Ovary (tissue), 3 donors: ENCODE measurements around the gene SIK3.

Experiments used
- POLR2A ChIP-seq: fragments of 450-650 bp; IDR thresholded peaks from one replicate; pipeline ENCODE4 v1.6.1; 2017; ENCODE audit warnings: antibody characterized with exemption, mild to moderate bottlenecking, moderate library complexity
- TF ChIP-seq, protein P1 (sequence below), 3 donors: fragments of 450-650 bp in 2 of 3; fragments of 200-600 bp in 1 of 3; IDR thresholded peaks; one replicate each; pipeline versions ENCODE4 v1.5.1 to v1.8.0; 2016 to 2022; ENCODE audit warnings: antibody characterized with exemption in 3 of 3, mild to moderate bottlenecking in 1 of 3
- donor health status: DM: no; HTN: no; CAD: no.

DNA sequence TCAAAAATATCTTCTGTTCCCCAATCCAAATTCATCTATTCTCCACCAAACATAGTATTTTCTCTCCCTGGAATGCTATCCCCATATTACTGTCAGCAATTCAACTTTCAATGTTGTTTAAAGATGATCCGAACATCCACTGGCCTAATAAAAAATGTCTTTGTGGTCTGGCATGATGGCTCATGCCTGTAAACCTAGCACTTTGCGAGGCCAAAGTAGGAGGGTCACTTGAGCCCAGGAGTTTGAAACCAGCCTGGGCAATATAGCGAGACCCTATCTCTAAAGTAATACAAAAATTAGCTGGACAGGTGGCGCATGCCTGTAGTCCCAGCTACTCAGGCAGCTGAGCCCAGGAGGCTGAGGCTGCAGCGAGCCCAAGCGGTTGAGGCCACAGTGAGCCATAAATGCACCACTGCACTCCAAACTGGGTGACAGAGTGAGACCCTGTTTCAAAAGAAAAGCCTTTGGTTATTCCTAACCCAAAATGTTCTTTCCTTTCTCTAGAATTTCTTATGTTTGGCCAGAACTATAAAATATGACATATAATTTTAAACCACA, 29.8 kb downstream of the SIK3 start:
- TF ChIP-seq, protein P1, sequence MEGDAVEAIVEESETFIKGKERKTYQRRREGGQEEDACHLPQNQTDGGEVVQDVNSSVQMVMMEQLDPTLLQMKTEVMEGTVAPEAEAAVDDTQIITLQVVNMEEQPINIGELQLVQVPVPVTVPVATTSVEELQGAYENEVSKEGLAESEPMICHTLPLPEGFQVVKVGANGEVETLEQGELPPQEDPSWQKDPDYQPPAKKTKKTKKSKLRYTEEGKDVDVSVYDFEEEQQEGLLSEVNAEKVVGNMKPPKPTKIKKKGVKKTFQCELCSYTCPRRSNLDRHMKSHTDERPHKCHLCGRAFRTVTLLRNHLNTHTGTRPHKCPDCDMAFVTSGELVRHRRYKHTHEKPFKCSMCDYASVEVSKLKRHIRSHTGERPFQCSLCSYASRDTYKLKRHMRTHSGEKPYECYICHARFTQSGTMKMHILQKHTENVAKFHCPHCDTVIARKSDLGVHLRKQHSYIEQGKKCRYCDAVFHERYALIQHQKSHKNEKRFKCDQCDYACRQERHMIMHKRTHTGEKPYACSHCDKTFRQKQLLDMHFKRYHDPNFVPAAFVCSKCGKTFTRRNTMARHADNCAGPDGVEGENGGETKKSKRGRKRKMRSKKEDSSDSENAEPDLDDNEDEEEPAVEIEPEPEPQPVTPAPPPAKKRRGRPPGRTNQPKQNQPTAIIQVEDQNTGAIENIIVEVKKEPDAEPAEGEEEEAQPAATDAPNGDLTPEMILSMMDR (IDR thresholded peaks at IDR 0.05), result no peak
- TF ChIP-seq POLR2A, result no peak
